HG02943 (cell line): ENCODE measurements around the gene WFS1.
A peak's percentile ranks its signal among the peaks of the same experiment; 100 is the strongest.

ENCODE experiments used
- ATAC-seq: cut with Tn5 transposase; IDR thresholded peaks from one replicate; pipeline ENCODE4 v1.9.1; 2021; ENCODE audit warnings: mild to moderate bottlenecking, low read depth, moderate library complexity; ENCODE audit not compliant: unreplicated experiment

The WFS1 gene

GRCh38 chr4:6275898-6276806, 6.5 kb downstream of the WFS1 start:
- ATAC-seq, result no peak

- ATAC-seq, result no peak
Observed at GRCh38 chr4:6277139-6277802, 7.6 kb downstream of the WFS1 start.

- no peak for ATAC-seq
Observed at GRCh38 chr4:6277935-6278800, 8.5 kb downstream of the WFS1 start.

DNA sequence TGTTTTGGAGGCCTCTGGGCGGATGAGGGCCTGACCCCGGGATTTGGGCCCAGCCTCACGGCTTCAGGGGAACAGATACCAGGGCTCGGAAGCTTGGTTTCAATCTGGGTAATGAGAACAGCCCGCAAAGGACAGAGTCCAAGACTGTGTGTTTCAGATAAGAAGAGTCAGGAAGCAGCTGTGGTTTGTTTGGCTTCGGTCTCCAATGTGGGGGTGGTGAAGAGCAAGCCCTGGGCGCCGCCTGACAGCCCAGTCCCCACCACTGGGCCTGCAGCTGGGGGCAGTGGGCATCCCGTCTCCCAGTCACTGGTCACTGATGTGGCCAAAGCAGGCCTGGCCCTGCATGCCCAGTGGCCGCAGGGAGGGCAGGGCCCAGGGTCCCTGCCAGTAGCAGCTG, 9.1 kb downstream of the WFS1 start:
- ATAC-seq, result peak; percentile 96

GRCh38 chr4:6279582-6280289, 10.1 kb downstream of the WFS1 start:
- ATAC-seq, result no peak

GRCh38 chr4:6280365-6280996, 10.8 kb downstream of the WFS1 start:
- ATAC-seq, result no peak

DNA sequence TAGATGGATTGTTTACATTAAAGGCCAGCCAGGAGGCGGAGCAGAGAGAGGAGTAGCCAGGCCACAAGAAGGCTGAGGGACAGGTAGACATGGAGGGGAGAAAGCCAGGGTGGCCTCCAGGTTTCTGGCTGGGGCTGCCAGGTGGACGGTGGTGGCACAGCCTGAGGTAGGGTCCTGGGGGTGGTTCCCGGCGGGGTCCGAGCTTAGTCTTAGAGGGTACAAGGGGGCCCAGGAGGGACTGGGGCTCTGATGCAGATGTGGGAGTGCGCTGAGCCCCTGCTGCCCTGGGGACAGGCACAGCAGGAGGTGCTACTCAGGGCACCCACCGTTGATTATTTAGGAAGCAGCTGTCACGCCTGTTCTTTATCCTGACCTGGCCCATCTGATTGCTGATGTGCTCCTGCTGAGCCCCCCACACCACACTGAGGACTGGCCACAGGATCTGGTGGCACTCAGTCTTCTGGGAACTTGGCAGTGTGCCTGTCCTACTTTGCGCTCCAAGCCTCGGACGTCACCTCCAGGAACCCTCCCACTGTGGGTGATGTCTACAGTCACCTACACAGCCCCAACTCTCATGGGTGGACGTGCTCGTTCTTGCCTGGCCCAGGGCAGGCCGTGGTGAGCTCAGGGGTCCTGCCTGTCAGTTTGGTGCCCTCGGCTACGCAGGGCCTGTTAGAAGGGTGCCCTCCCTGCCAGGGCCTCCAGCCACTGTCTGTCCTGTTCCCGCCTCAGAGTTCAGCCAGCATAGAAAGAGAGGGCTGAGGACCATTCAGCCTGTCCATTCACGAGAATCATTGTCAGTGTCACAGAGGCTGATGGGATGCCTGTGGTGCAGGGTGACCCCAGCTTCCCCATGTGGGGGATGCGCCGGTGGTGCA, 12.0 kb downstream of the WFS1 start:
- ATAC-seq, result no peak

GRCh38 chr4:6282314-6282771, 12.7 kb downstream of the WFS1 start:
- ATAC-seq, result no peak

GRCh38 chr4:6283282-6283681, 13.6 kb downstream of the WFS1 start:
- ATAC-seq, result no peak

DNA sequence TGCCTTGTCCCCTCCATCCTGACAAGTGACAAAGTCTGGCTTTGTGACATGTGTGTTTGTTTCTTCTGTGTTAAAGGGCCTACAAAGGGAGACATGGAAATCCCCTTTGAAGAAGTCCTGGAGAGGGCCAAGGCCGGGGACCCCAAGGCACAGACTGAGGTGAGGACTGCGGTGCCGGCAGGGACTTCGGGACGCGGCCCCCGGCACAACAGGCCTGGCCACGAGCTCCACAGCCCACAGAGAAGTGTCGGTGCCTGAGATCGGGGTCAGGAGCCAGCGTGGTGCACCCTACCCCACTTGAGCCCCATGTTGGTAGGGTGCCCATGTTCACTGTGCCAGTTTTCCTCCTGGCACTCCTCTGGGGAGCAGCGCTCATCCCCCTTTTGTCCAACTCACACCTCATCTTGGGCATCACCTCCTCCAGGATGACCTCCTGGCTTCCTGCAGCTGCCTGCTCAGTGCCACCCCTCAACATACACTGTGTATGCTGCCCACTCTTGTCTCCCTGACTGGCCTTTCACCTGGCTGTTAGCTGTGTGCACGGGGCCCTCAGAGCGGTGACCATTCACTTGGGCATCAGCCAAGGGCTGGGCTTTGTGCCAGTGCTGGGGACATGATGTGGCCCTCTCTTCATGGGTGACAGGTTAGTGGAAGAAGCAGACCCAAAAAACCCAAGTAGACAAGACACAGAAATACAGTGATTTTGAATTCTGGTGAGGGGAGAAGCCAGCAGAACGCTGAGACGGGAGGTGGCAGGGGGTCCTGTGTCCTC, 17.6 kb downstream of the WFS1 start:
- no peak for ATAC-seq

- no peak for ATAC-seq
Observed at GRCh38 chr4:6288342-6288741, 18.7 kb downstream of the WFS1 start.

- no peak for ATAC-seq
Observed at GRCh38 chr4:6288871-6289270, 19.2 kb downstream of the WFS1 start.

DNA sequence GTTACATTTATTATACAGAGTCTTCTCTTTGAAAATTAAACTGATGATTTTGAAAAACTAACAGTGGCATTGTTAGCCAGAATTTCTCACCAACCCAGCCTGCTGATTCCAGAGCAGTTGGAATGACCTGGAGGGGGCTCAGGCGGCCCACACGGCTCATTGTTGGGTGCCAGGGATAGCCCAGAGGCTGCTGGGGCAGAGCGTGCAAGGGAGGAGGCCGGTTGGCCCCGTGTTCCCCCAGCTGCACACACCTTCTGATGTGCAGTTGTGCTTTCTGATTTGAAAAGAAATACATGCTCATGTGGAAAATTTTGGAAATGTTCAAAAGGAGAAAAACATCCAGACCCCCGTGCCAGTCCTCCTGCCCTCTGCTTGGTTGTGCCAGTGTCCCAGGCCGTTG, 20.6 kb downstream of the WFS1 start:
- no peak for ATAC-seq

DNA sequence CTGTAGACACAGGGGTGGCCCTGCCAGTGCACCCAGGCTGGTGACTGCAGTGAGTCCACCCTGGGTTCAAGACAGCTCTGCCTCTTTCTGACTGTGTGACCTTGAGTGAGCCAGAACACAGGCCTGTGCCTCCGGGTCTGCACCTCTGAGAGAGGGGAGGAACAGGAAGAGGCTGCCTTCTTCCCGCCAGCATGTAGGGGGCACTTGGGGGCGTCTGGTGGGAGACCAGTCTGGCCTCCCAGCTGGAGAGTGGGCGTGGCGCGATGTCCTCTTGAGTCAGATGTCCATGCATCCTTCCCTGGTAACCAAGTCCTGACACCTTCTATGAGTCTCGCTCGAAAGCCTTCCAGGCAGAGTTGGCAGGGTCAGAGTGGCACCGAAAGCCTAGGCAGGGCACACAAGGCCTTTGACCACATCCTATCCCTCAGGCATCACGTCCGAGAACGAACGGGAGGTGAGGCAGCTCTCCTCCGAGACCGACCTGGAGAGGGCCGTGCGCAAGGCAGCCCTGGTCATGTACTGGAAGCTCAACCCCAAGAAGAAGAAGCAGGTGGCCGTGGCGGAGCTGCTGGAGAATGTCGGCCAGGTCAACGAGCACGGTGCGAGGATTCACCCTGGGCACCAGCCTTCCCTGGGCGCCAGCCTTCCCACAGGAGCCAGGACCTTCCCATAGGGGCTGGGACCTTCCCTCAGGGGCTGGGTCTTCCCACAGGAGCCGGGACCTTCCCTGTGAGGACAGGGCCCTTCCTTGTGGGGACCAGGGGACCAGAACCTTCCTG, 21.3 kb downstream of the WFS1 start:
- ATAC-seq, result no peak

- ATAC-seq, result no peak
Observed at GRCh38 chr4:6291784-6292297, 22.2 kb downstream of the WFS1 start.

DNA sequence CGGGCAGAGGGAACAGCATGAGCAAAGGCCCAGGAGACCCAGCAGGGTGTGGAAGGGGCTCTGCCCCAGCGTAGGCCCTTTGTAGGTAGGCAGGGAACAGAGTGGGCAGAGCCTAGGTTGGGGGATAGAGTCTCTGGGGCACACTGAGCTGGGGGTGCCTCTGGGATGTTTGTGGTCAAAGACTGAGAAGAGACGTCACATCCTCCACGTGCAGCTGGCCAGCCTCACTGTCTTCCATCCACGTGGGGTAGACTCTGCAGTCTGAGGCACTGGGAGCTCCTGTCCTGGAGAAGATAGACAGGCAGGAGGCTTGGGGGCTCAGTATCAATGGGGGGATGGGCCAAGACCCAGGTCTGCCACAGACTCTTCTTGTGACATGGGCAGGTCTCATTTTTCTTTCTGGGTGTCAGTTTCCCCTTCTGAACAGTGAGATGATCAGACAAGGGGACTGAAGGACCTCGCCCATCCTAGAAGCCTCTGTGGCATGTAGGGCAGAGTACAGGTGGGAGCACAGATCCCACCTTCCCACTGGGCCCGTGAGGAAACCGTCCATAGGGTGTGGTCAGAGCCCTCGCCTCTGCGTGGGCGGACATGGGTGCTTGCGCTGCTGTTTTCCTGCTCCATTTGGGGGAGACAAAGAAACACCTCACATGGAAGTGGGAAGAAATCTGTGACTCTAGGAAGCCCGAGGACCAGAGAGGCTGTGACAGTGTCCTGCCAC, 22.9 kb downstream of the WFS1 start:
- ATAC-seq, result no peak

DNA sequence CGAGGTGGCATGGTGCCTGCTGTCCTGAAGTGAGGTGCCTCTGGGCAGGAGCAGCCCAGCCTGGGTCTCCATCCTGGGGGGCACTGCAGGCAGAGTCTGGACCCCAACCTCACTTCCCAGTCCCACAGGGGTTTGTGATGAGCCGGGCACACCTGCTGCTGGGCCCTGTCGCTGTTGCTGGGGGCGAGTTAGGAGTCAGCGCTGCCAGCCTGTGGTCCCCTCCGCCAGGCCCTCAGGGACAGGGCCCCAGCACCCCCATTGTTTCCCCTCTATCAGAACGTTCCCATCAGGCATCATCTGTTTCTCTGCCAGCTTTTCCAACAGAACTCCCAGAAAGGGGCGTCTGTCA, 23.4 kb downstream of the WFS1 start:
- no peak for ATAC-seq
